ENCODE measurements around the gene ENTHD1. TPM values are rescaled to one million over a fixed set of nuclear protein-coding genes. Genes with fewer than 3 reads are reported as not detected.

ENTHD1 gene
- total RNA-seq, 1 donor: not detected

DNA sequence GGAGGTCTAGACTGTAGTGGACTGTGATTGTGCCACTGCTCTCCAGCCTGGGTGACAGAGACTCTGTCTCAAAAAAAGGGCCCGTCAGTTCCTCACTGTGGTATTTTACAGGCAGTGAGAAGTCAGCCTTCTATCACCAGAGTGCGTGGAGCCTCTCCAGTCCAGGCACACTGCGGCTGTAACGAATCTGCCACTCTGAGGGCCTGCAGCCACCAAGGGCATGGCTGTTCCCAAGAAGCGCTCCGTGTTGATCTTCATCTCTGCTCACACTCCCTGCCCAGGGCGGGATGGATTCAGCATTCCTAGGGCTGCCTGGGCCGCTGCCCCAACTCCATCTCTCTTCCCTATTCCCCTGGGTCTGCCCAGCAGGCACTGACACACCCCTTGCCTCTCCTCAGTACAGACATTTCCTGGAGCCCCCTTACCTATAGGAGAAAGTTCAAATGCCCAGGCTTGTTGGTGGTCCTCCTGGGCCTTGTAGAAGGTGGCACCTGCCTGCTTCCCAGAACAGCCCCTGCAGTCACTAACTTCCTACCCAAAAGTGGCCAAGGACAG is 174.6 kb downstream of the ENTHD1 start:
- Histone ChIP-seq H4K20me1 (ENCODE audit: insufficient read depth, low read length) (no peaks in the 10 kb centered on the region), H3K4me2 (ENCODE audit: insufficient read depth, low read length) (no peak overlapping the region), H3K4me1 (ENCODE audit: insufficient read depth, low read length) (no peaks in the 10 kb centered on the region), H3K9me3 (ENCODE audit: low read depth, low read length) (no peaks in the 10 kb centered on the region), H3K27ac (ENCODE audit: low read depth, low read length) (no peak overlapping the region), H3K4me3 (ENCODE audit: insufficient read depth, low read length) (no peak overlapping the region), H3K36me3 (ENCODE audit: insufficient read depth, low read length) (no peaks in the 10 kb centered on the region), H3K27me3 (ENCODE audit: insufficient read depth, low read length) (peaks cover 5% of the 10 kb centered on the region), H3K79me2 (ENCODE audit: insufficient read depth, low read length) (no peaks in the 10 kb centered on the region), H2AFZ (ENCODE audit: low read length) (no peak overlapping the region)
- DNase-seq (ENCODE audit: insufficient read length, low spot score, missing footprints): peak; percentile 50
- TF ChIP-seq, protein P1, sequence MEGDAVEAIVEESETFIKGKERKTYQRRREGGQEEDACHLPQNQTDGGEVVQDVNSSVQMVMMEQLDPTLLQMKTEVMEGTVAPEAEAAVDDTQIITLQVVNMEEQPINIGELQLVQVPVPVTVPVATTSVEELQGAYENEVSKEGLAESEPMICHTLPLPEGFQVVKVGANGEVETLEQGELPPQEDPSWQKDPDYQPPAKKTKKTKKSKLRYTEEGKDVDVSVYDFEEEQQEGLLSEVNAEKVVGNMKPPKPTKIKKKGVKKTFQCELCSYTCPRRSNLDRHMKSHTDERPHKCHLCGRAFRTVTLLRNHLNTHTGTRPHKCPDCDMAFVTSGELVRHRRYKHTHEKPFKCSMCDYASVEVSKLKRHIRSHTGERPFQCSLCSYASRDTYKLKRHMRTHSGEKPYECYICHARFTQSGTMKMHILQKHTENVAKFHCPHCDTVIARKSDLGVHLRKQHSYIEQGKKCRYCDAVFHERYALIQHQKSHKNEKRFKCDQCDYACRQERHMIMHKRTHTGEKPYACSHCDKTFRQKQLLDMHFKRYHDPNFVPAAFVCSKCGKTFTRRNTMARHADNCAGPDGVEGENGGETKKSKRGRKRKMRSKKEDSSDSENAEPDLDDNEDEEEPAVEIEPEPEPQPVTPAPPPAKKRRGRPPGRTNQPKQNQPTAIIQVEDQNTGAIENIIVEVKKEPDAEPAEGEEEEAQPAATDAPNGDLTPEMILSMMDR (IDR thresholded peaks at IDR 0.05; ENCODE audit: extremely low read depth, low read depth, low read length): no peak

DNA sequence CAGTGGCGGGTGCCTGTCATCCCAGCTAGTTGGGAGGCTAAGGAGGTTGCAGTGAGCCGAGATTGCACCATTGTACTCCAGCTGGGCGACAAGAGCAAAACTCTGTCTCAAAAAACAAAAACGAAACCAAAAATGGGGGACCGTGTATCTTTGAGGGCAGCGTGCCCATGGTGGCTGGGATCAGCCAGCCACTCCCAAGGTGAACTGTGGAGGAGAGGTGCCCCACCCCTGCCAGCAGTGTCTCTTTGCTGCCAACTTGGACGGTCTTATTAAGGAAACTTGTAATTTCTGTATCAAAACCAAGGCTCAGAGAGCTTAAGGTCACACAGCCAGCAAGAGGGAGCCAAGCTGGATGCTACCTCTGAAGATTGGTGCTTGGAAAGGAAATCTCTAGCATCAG is 175.4 kb downstream of the ENTHD1 start:
- no peaks in the 10 kb centered on the region for H4K20me1 ChIP-seq (ENCODE audit: insufficient read depth, low read length)
- no peak overlapping the region for H3K27ac ChIP-seq (ENCODE audit: low read depth, low read length)
- DNase-seq (ENCODE audit: insufficient read length, low spot score, missing footprints): no peak
- no peaks in the 10 kb centered on the region for H3K79me2 ChIP-seq (ENCODE audit: insufficient read depth, low read length)
- TF ChIP-seq, protein P1 (IDR thresholded peaks at IDR 0.05; ENCODE audit: extremely low read depth, low read depth, low read length): no peak
- H3K27me3 ChIP-seq (ENCODE audit: insufficient read depth, low read length): peaks cover 5% of the 10 kb centered on the region
- H3K4me1 ChIP-seq (ENCODE audit: insufficient read depth, low read length): no peaks in the 10 kb centered on the region
- H3K36me3 ChIP-seq (ENCODE audit: insufficient read depth, low read length): no peaks in the 10 kb centered on the region
- H3K4me2 ChIP-seq (ENCODE audit: insufficient read depth, low read length): no peak overlapping the region
- H3K9me3 ChIP-seq (ENCODE audit: low read depth, low read length): no peaks in the 10 kb centered on the region
- no peak overlapping the region for H3K4me3 ChIP-seq (ENCODE audit: insufficient read depth, low read length)
- no peak overlapping the region for H2AFZ ChIP-seq (ENCODE audit: low read length)

DNA sequence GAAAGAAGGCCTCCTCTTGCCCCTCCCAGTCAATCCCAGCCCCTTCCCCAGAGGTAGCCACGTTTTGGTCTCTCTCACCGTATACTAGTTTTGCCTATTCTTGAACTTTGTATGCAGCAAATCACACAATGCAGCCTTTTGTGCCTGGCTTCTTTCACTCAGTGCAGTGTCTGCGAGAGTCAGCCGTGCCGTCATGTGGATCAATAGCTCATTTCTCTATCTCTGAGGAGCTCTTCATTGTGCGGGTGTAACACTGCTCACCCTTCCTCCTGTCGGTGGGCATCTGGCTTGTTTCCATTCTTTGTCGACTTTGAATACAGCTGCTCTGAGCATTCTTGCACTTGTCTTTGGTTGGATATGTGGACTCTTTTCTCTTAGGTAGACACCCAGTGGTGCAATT is 176.5 kb downstream of the ENTHD1 start:
- Histone ChIP-seq H4K20me1 (ENCODE audit: insufficient read depth, low read length) (no peaks in the 10 kb centered on the region), H3K4me3 (ENCODE audit: insufficient read depth, low read length) (no peak overlapping the region), H2AFZ (ENCODE audit: low read length) (no peak overlapping the region), H3K4me2 (ENCODE audit: insufficient read depth, low read length) (no peak overlapping the region), H3K27me3 (ENCODE audit: insufficient read depth, low read length) (peaks cover 5% of the 10 kb centered on the region), H3K9me3 (ENCODE audit: low read depth, low read length) (no peaks in the 10 kb centered on the region), H3K4me1 (ENCODE audit: insufficient read depth, low read length) (no peaks in the 10 kb centered on the region), H3K79me2 (ENCODE audit: insufficient read depth, low read length) (no peaks in the 10 kb centered on the region), H3K36me3 (ENCODE audit: insufficient read depth, low read length) (no peaks in the 10 kb centered on the region), H3K27ac (ENCODE audit: low read depth, low read length) (no peak overlapping the region)
- peak; percentile 18 for DNase-seq (ENCODE audit: insufficient read length, low spot score, missing footprints)
- TF ChIP-seq, protein P1 (IDR thresholded peaks at IDR 0.05; ENCODE audit: extremely low read depth, low read depth, low read length): no peak

DNA sequence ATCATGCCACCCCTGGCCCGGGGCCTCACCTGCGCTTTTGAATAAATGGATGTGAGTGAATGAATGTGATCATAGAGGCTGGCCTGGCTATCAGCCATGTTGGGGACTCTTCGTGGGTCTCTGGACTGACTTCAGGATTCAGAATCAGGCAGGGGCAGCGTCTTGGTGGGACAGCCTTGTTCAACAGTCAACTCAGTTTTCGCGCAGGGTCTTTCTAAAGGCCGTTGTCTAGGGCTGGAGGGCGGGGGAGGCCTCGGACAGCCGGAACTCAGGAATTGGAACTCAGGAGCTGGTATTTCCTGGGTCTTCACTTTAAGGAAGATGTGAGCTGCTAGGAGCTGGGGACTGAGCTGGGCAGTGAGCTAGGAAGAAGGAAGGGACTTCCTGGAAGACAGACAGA is 177.0 kb downstream of the ENTHD1 start:
- Histone ChIP-seq H3K4me1 (ENCODE audit: insufficient read depth, low read length) (no peaks in the 10 kb centered on the region), H2AFZ (ENCODE audit: low read length) (no peak overlapping the region), H3K4me2 (ENCODE audit: insufficient read depth, low read length) (no peak overlapping the region), H3K27ac (ENCODE audit: low read depth, low read length) (no peak overlapping the region), H3K27me3 (ENCODE audit: insufficient read depth, low read length) (peaks cover 7% of the 10 kb centered on the region), H3K36me3 (ENCODE audit: insufficient read depth, low read length) (no peaks in the 10 kb centered on the region), H3K79me2 (ENCODE audit: insufficient read depth, low read length) (no peaks in the 10 kb centered on the region), H4K20me1 (ENCODE audit: insufficient read depth, low read length) (no peaks in the 10 kb centered on the region), H3K4me3 (ENCODE audit: insufficient read depth, low read length) (no peak overlapping the region), H3K9me3 (ENCODE audit: low read depth, low read length) (no peaks in the 10 kb centered on the region)
- DNase-seq (ENCODE audit: insufficient read length, low spot score, missing footprints): no peak
- TF ChIP-seq, protein P1 (IDR thresholded peaks at IDR 0.05; ENCODE audit: extremely low read depth, low read depth, low read length): no peak
